Measurements from ENCODE around the gene GRIP1. TPM values are rescaled to one million over a fixed set of nuclear protein-coding genes. Genes with fewer than 3 reads are reported as not detected.

Gene GRIP1
- total and polyA plus RNA-seq, 5 donors from 2014 or later: 0.21 to 1.1 (median 0.41) TPM; not detected in 1

GRCh38 chr12:66707002-66707697 is 28.3 kb upstream of the GRIP1 start:
- H3K36me3 Mint-ChIP-seq: no peaks in the 10 kb centered on the region
- H3K9me3 Mint-ChIP-seq: peaks cover 0 to 4% (median 1%) of the 10 kb centered on the region in 7 donors
- no peaks in the 10 kb centered on the region for H3K36me3 ChIP-seq (ENCODE audit: control insufficient read depth, insufficient read depth, low read length)
- H3K4me3 ChIP-seq (ENCODE audit: low read depth, low read length): no peak overlapping the region
- no peak overlapping the region for H3K4me3 Mint-ChIP-seq
- H3K27me3 ChIP-seq (ENCODE audit: control insufficient read depth, insufficient read depth, low read length): no peaks in the 10 kb centered on the region
- H3K27me3 Mint-ChIP-seq: peaks cover 12% of the 10 kb centered on the region
- H3K4me1 Mint-ChIP-seq: peaks cover 0 to 34% (median 13%) of the 10 kb centered on the region in 4 donors
- no peak overlapping the region for H3K27ac ChIP-seq (ENCODE audit: insufficient read depth, low read length, poor library complexity, severe bottlenecking)
- no peaks in the 10 kb centered on the region for H3K9me3 ChIP-seq (ENCODE audit: control insufficient read depth in 2 of 2, low read length in 2 of 2)
- H3K27ac Mint-ChIP-seq: peak overlapping the region in 1 of 3 donors; percentile 6
- no peaks in the 10 kb centered on the region for H3K4me1 ChIP-seq (ENCODE audit: control insufficient read depth, insufficient read depth, low read length, poor library complexity, severe bottlenecking)
- ATAC-seq (ENCODE audit: low read depth in 2 of 2) (no peak), DNase-seq (no peak)

- DNase-seq (no peak), ATAC-seq (ENCODE audit: low read depth in 2 of 2) (no peak)
- peak overlapping the region in 1 of 3 donors; percentile 70 for H3K27ac Mint-ChIP-seq
- peaks cover 16% of the 10 kb centered on the region for H3K27me3 Mint-ChIP-seq
- H3K27ac ChIP-seq (ENCODE audit: insufficient read depth, low read length, poor library complexity, severe bottlenecking): no peak overlapping the region
- no peaks in the 10 kb centered on the region for H3K4me1 ChIP-seq (ENCODE audit: control insufficient read depth, insufficient read depth, low read length, poor library complexity, severe bottlenecking)
- peaks cover 4% of the 10 kb centered on the region for H3K27me3 ChIP-seq (ENCODE audit: control insufficient read depth, insufficient read depth, low read length)
- H3K4me1 Mint-ChIP-seq: peaks cover 0 to 13% (median 3%) of the 10 kb centered on the region in 4 donors
- no peak overlapping the region for H3K4me3 ChIP-seq (ENCODE audit: low read depth, low read length)
- H3K9me3 Mint-ChIP-seq: peaks cover 0 to 7% (median 0%) of the 10 kb centered on the region in 7 donors
- H3K36me3 ChIP-seq (ENCODE audit: control insufficient read depth, insufficient read depth, low read length): no peaks in the 10 kb centered on the region
- H3K4me3 Mint-ChIP-seq: no peak overlapping the region
- no peaks in the 10 kb centered on the region for H3K9me3 ChIP-seq (ENCODE audit: control insufficient read depth in 2 of 2, low read length in 2 of 2)
- H3K36me3 Mint-ChIP-seq: no peaks in the 10 kb centered on the region
These were observed 21.0 kb upstream of the GRIP1 start for GRCh38 chr12:66699738-66700482.

- Histone ChIP-seq H3K36me3 (ENCODE audit: control insufficient read depth, insufficient read depth, low read length) (no peaks in the 10 kb centered on the region), H3K27me3 (ENCODE audit: control insufficient read depth, insufficient read depth, low read length) (peaks cover 4% of the 10 kb centered on the region), H3K4me3 (ENCODE audit: low read depth, low read length) (no peak overlapping the region), H3K27ac (ENCODE audit: insufficient read depth, low read length, poor library complexity, severe bottlenecking) (no peak overlapping the region), H3K4me1 (ENCODE audit: control insufficient read depth, insufficient read depth, low read length, poor library complexity, severe bottlenecking) (no peaks in the 10 kb centered on the region), H3K9me3 (ENCODE audit: control insufficient read depth in 2 of 2, low read length in 2 of 2) (no peaks in the 10 kb centered on the region)
- Mint-ChIP-seq H3K4me1 (peaks cover 0 to 13% (median 3%) of the 10 kb centered on the region in 4 donors), H3K9me3 (peaks cover 0 to 6% (median 0%) of the 10 kb centered on the region in 7 donors), H3K36me3 (no peaks in the 10 kb centered on the region), H3K4me3 (no peak overlapping the region), H3K27ac (peak overlapping the region in 1 of 3 donors; percentile 43), H3K27me3 (peaks cover 15% of the 10 kb centered on the region)
- ATAC-seq (ENCODE audit: low read depth in 2 of 2) (no peak), DNase-seq (no peak)
These were observed 19.7 kb upstream of the GRIP1 start for GRCh38 chr12:66698558-66698957.

DNA sequence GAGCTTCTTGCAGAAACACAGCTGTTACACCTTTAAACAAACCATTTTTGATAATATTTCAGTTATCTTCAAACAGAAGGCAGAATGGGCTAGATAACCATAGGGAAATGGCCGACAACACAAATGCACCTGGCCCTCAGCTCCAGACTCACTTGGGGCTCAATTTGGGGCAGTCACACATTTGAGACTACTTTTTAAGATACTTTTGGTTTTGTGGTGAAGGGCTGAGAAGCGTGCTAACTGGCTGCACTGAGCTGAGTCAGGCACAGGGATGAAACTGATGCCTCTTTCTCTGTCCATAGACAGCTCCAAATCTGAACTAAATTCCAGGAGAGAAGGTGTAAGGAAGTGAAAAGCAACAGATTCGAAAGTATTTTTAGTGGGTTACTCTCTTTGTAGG is 18.5 kb upstream of the GRIP1 start:
- DNase-seq (no peak), ATAC-seq (ENCODE audit: low read depth in 2 of 2) (no peak)
- no peaks in the 10 kb centered on the region for H3K36me3 ChIP-seq (ENCODE audit: control insufficient read depth, insufficient read depth, low read length)
- H3K4me1 ChIP-seq (ENCODE audit: control insufficient read depth, insufficient read depth, low read length, poor library complexity, severe bottlenecking): no peaks in the 10 kb centered on the region
- H3K27me3 ChIP-seq (ENCODE audit: control insufficient read depth, insufficient read depth, low read length): peaks cover 4% of the 10 kb centered on the region
- Mint-ChIP-seq H3K4me1 (peaks cover 0 to 13% (median 3%) of the 10 kb centered on the region in 4 donors), H3K4me3 (no peak overlapping the region), H3K27me3 (peaks cover 9% of the 10 kb centered on the region), H3K36me3 (no peaks in the 10 kb centered on the region), H3K27ac (no peak overlapping the region), H3K9me3 (peaks cover 0 to 6% (median 0%) of the 10 kb centered on the region in 7 donors)
- H3K9me3 ChIP-seq (ENCODE audit: control insufficient read depth in 2 of 2, low read length in 2 of 2): no peaks in the 10 kb centered on the region
- H3K4me3 ChIP-seq (ENCODE audit: low read depth, low read length): no peak overlapping the region
- no peak overlapping the region for H3K27ac ChIP-seq (ENCODE audit: insufficient read depth, low read length, poor library complexity, severe bottlenecking)

DNA sequence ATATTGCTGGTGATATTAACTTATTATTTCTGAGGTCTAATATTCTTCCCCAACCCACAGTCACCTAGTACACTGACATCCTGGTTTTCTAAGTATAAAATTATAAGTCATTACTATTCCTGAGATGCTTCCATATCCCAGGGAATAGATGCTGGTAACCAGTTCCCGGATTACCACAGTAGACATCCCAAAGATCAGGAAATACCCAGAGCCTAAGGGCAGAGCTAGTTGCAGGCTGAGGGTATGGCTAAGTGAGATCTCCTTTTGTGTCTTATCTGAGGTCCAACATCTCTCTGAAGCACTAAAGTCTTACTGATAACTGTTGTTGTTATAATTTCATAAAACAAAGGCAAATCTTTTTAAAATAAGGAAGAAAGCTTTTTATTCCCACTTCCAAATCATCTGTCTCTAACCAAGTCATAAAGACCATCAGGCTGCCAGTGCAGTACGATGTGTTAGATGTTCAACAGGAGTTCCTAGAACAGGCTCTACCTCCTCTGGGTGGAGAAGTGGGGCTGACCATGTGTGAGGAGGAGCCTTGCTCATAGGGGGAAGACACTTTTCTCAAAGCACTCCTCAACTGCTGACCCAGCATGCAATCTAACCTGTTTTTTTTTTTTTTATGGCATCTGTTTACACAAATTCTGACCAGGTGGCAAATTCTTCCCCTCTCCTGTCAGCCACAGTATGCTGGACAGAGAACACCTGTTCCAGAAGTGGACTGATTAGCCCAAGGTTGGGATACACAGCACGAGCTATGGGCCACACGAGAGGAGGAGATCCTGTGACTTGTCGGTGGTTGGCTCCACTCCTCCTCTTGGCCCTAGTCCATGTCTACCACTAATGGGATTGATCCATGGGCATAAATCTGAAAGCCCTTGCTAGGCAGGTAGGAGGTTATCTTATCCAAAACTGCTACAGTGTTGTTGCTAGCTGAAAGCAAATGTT is 16.1 kb upstream of the GRIP1 start:
- Histone ChIP-seq H3K27ac (ENCODE audit: insufficient read depth, low read length, poor library complexity, severe bottlenecking) (no peak overlapping the region), H3K9me3 (ENCODE audit: control insufficient read depth in 2 of 2, low read length in 2 of 2) (no peaks in the 10 kb centered on the region), H3K4me3 (ENCODE audit: low read depth, low read length) (no peak overlapping the region), H3K36me3 (ENCODE audit: control insufficient read depth, insufficient read depth, low read length) (no peaks in the 10 kb centered on the region), H3K4me1 (ENCODE audit: control insufficient read depth, insufficient read depth, low read length, poor library complexity, severe bottlenecking) (no peaks in the 10 kb centered on the region), H3K27me3 (ENCODE audit: control insufficient read depth, insufficient read depth, low read length) (no peaks in the 10 kb centered on the region)
- peaks cover 0 to 3% (median 0%) of the 10 kb centered on the region in 7 donors for H3K9me3 Mint-ChIP-seq
- H3K27ac Mint-ChIP-seq: no peak overlapping the region
- H3K4me1 Mint-ChIP-seq: peaks cover 0 to 13% (median 3%) of the 10 kb centered on the region in 4 donors
- H3K4me3 Mint-ChIP-seq: no peak overlapping the region
- no peaks in the 10 kb centered on the region for H3K36me3 Mint-ChIP-seq
- DNase-seq (no peak), ATAC-seq (ENCODE audit: low read depth in 2 of 2) (no peak)
- peaks cover 6% of the 10 kb centered on the region for H3K27me3 Mint-ChIP-seq

DNA sequence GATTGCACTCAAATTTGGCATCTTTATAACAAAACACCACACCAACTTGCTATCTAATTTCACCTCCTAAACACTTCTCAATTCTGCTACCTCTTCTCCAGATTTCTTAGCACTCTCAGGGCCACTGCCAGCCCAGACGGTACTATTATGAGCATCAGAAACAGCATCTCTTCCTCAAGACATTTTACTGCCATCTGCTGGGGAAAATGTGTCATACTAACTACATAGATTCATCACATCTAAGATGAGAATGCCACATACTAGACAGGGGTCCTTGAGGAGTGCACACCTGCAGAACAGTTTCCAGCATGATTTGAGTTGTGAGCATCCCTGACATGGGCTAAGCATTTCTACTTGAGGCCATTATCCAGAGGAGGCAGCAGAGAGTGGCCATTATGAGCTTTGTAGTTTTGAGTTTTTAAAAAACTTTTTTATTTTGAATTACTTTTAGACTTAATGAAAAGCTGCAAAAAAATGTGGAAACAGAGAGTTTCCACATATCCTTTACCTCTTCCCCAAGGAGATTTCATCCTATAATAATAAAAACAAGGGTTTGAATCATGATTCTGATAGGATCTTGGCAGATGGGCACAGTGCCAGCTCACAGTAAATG is 15.1 kb upstream of the GRIP1 start:
- H3K4me3 Mint-ChIP-seq: no peak overlapping the region
- ATAC-seq (ENCODE audit: low read depth in 2 of 2) (peak; percentile 71 to 84), DNase-seq (peak in 2 of 3 donors; percentile 50 to 69)
- H3K27me3 Mint-ChIP-seq: no peaks in the 10 kb centered on the region
- H3K27ac Mint-ChIP-seq: no peak overlapping the region
- no peaks in the 10 kb centered on the region for H3K9me3 ChIP-seq (ENCODE audit: control insufficient read depth in 2 of 2, low read length in 2 of 2)
- H3K36me3 ChIP-seq (ENCODE audit: control insufficient read depth, insufficient read depth, low read length): no peaks in the 10 kb centered on the region
- no peaks in the 10 kb centered on the region for H3K27me3 ChIP-seq (ENCODE audit: control insufficient read depth, insufficient read depth, low read length)
- H3K4me1 ChIP-seq (ENCODE audit: control insufficient read depth, insufficient read depth, low read length, poor library complexity, severe bottlenecking): no peaks in the 10 kb centered on the region
- peaks cover 0 to 13% (median 3%) of the 10 kb centered on the region in 4 donors for H3K4me1 Mint-ChIP-seq
- H3K9me3 Mint-ChIP-seq: no peaks in the 10 kb centered on the region
- no peak overlapping the region for H3K4me3 ChIP-seq (ENCODE audit: low read depth, low read length)
- H3K36me3 Mint-ChIP-seq: no peaks in the 10 kb centered on the region
- no peak overlapping the region for H3K27ac ChIP-seq (ENCODE audit: insufficient read depth, low read length, poor library complexity, severe bottlenecking)

GRCh38 chr12:66692986-66693385 is 14.1 kb upstream of the GRIP1 start:
- H3K9me3 ChIP-seq (ENCODE audit: control insufficient read depth in 2 of 2, low read length in 2 of 2): no peaks in the 10 kb centered on the region
- DNase-seq (no peak), ATAC-seq (ENCODE audit: low read depth in 2 of 2) (no peak)
- H3K9me3 Mint-ChIP-seq: no peaks in the 10 kb centered on the region
- H3K4me1 Mint-ChIP-seq: peaks cover 0 to 3% (median 2%) of the 10 kb centered on the region in 4 donors
- no peak overlapping the region for H3K4me3 ChIP-seq (ENCODE audit: low read depth, low read length)
- no peak overlapping the region for H3K4me3 Mint-ChIP-seq
- no peaks in the 10 kb centered on the region for H3K27me3 ChIP-seq (ENCODE audit: control insufficient read depth, insufficient read depth, low read length)
- H3K36me3 Mint-ChIP-seq: no peaks in the 10 kb centered on the region
- H3K4me1 ChIP-seq (ENCODE audit: control insufficient read depth, insufficient read depth, low read length, poor library complexity, severe bottlenecking): no peaks in the 10 kb centered on the region
- no peak overlapping the region for H3K27ac Mint-ChIP-seq
- no peak overlapping the region for H3K27ac ChIP-seq (ENCODE audit: insufficient read depth, low read length, poor library complexity, severe bottlenecking)
- H3K27me3 Mint-ChIP-seq: no peaks in the 10 kb centered on the region
- no peaks in the 10 kb centered on the region for H3K36me3 ChIP-seq (ENCODE audit: control insufficient read depth, insufficient read depth, low read length)

Data from CD4-positive, CD25-positive, alpha-beta regulatory T cell (primary cell).